Activated naive CD8-positive, alpha-beta T cell treated with anti-CD3 and anti-CD28 coated beads, Interleukin-2, amount 10 ng/mL, durations not matched to agents 7 days and 5 days (primary cell): ENCODE results near the gene JOSD2. TPM values are rescaled to one million over a fixed set of nuclear protein-coding genes. Genes with fewer than 3 reads are reported as not detected.

Experiments used
- ATAC-seq: fragments of 150-1000 bp; cut with Tn5 transposase; one replicate; pipeline ENCODE4 v1.10.0; 2021; ENCODE audit warnings: low read depth, moderate library complexity
- POLR2A ChIA-PET: fragments of 350-600 bp; sonication (Branson Sonifier 250); formaldehyde crosslinking; loops from one replicate; lab custom pipeline; 2021; ENCODE audit warnings: antibody characterized with exemption; lab: Charles Lee
- DNase-seq: peaks from one replicate; pipeline ENCODE4 v3.0.0; 2021
- H3K27ac Mint-ChIP-seq: one replicate; pipeline ENCODE4 v1.8.0; 2022; ENCODE audit warnings: mild to moderate bottlenecking, mixed read lengths
- H3K27me3 Mint-ChIP-seq: one replicate; pipeline ENCODE4 v1.8.0; 2022; ENCODE audit warnings: mild to moderate bottlenecking, moderate library complexity, mixed read lengths
- H3K36me3 Mint-ChIP-seq: one replicate; pipeline ENCODE4 v1.8.0; 2021; ENCODE audit warnings: mild to moderate bottlenecking, mixed read lengths
- H3K4me1 Mint-ChIP-seq: one replicate; pipeline ENCODE4 v1.8.0; 2021; ENCODE audit warnings: mixed read lengths
- H3K4me3 Mint-ChIP-seq: one replicate; pipeline ENCODE4 v1.8.0; 2022; ENCODE audit warnings: mild to moderate bottlenecking, moderate library complexity, mixed read lengths
- H3K9me3 Mint-ChIP-seq: one replicate; pipeline ENCODE4 v1.8.0; 2021; ENCODE audit warnings: mixed read lengths
- total RNA-seq, 2 experiments: library from RNA; stranded (reverse); gene quantifications; one replicate each; pipeline ENCODE4 v1.2.3, GENCODE V29; 2021

Gene JOSD2, protein sequence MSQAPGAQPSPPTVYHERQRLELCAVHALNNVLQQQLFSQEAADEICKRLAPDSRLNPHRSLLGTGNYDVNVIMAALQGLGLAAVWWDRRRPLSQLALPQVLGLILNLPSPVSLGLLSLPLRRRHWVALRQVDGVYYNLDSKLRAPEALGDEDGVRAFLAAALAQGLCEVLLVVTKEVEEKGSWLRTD
- 10 to 100 TPM; 31.5 to 37.3 TPM for total RNA-seq

- H3K27ac Mint-ChIP-seq = peak within 1 kb of the TSS; percentile 100
- POLR2A ChIA-PET = interaction anchor here (0.5 to 1.5 kb wide), 18 partner anchors 10 to 621 kb away, joined by 3 to 7 read pairs (median 4); partner anchors contain the start of genes GARIN5A, KCNC3, POLD1 and ZNF473
- peaks cover 6% of the 10 kb centered on the region for H3K27me3 Mint-ChIP-seq
- H3K9me3 Mint-ChIP-seq = no peaks in the 10 kb centered on the region
- DNase-seq (peak; percentile 95), ATAC-seq (peak; percentile 95)
- H3K4me1 Mint-ChIP-seq = peaks cover 18% of the 10 kb centered on the region
- peak within 1 kb of the TSS; percentile 99 for H3K4me3 Mint-ChIP-seq
- peaks cover 8% of the 10 kb centered on the region for H3K36me3 Mint-ChIP-seq
Observed at GRCh38 chr19:50511069-50511822, at the start of gene JOSD2. Gene JOSD2, minus strand, starts transcription at chr19:50511191. Its CDS starts 760 bp downstream, at chr19:50510431.

DNA sequence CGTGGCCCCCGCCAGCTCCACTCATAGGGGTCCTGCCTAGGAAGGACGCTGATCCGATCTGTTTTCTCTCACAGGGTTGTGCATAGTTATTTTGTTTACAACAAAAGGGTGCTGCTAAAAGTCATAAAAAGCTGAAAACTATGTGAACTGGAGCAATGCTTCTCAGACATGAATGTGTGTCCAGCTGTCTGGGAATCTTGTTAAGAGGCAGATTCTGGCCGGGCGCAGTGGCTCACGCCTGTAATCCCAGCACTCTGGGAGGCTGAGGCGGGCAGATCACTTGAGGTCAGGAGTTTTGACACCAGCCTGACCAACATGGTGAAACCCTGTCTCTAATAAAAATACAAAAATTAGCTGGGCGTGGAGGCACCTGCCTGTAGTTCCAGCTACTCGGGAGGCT, 48.6 kb upstream of the JOSD2 start:
- ATAC-seq (no peak), DNase-seq (no peak)
- Mint-ChIP-seq H3K4me1 (peaks cover 7% of the 10 kb centered on the region), H3K4me3 (no peak overlapping the region), H3K36me3 (no peaks in the 10 kb centered on the region), H3K27me3 (peaks cover 35% of the 10 kb centered on the region), H3K27ac (no peak overlapping the region), H3K9me3 (no peaks in the 10 kb centered on the region)
- POLR2A ChIA-PET = no interaction called here

- Mint-ChIP-seq H3K36me3 (no peaks in the 10 kb centered on the region), H3K4me3 (no peak overlapping the region), H3K27me3 (peaks cover 29% of the 10 kb centered on the region), H3K4me1 (peaks cover 7% of the 10 kb centered on the region), H3K9me3 (no peaks in the 10 kb centered on the region), H3K27ac (no peak overlapping the region)
- no peak for ATAC-seq
- POLR2A ChIA-PET = no interaction called here
- DNase-seq = no peak
Observed at GRCh38 chr19:50558449-50558848, 47.5 kb upstream of the JOSD2 start.

- H3K27me3 Mint-ChIP-seq = peaks cover 33% of the 10 kb centered on the region
Observed at GRCh38 chr19:50558039-50558438, 47.0 kb upstream of the JOSD2 start.

DNA sequence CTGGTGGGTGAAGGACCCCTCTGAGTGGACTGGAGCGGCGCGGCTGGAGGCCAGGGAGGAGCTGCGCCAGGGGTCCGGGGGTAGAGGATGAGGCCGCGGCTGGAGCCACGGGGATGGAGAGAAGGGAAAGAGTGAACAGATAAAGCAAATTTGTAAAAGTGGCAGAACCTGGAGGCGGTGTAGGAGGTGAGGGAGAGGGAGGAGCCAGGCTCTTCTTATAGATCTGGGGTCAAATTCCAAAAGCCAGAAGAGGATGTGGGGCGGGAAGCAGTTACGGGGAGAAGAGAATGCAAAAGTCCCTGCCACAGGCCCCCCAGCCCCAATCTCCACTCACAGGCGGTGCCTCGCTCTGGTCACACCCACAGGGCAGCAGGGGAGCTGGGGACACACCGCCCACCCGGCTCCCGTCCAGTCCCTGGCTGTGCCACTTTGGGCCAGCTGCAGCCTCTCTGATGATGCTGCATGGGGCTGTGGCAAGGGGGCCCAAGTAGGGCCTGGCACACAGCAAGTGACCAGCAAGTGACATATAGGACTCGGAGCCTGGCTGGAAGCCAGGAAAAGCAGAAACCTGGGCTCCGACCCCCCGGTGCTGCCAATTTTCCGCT, 46.1 kb upstream of the JOSD2 start:
- peaks cover 7% of the 10 kb centered on the region for H3K4me1 Mint-ChIP-seq
- H3K27ac Mint-ChIP-seq = no peak overlapping the region
- ATAC-seq (no peak), DNase-seq (no peak)
- peaks cover 37% of the 10 kb centered on the region for H3K27me3 Mint-ChIP-seq
- no peaks in the 10 kb centered on the region for H3K9me3 Mint-ChIP-seq
- H3K36me3 Mint-ChIP-seq = no peaks in the 10 kb centered on the region
- POLR2A ChIA-PET = interaction anchor here (1.7 kb wide), 1 partner anchor 200 kb away, joined by 7 read pairs; no protein-coding TSS in a partner anchor
- no peak overlapping the region for H3K4me3 Mint-ChIP-seq

More at GRCh38 chr19:50558039-50558438, 47.0 kb upstream of the JOSD2 start:
- H3K4me1 Mint-ChIP-seq = peaks cover 7% of the 10 kb centered on the region
- ATAC-seq (no peak), DNase-seq (no peak)
- no peak overlapping the region for H3K27ac Mint-ChIP-seq
- H3K9me3 Mint-ChIP-seq = no peaks in the 10 kb centered on the region
- POLR2A ChIA-PET = no interaction called here
- no peak overlapping the region for H3K4me3 Mint-ChIP-seq
- no peaks in the 10 kb centered on the region for H3K36me3 Mint-ChIP-seq

- H3K27ac Mint-ChIP-seq = peak overlapping the region; percentile 83
- peaks cover 42% of the 10 kb centered on the region for H3K27me3 Mint-ChIP-seq
- peak; percentile 90 for DNase-seq
- H3K4me3 Mint-ChIP-seq = peak overlapping the region; percentile 96
- no peaks in the 10 kb centered on the region for H3K9me3 Mint-ChIP-seq
- peaks cover 7% of the 10 kb centered on the region for H3K4me1 Mint-ChIP-seq
- ATAC-seq = peak; percentile 85
- POLR2A ChIA-PET = interaction anchor here (0.6 to 1.7 kb wide), 3 partner anchors 13 to 627 kb away, joined by 3 to 7 read pairs (median 3); partner anchors contain the start of gene NUP62
- no peaks in the 10 kb centered on the region for H3K36me3 Mint-ChIP-seq
Observed at GRCh38 chr19:50556282-50557008, 45.5 kb upstream of the JOSD2 start.

DNA sequence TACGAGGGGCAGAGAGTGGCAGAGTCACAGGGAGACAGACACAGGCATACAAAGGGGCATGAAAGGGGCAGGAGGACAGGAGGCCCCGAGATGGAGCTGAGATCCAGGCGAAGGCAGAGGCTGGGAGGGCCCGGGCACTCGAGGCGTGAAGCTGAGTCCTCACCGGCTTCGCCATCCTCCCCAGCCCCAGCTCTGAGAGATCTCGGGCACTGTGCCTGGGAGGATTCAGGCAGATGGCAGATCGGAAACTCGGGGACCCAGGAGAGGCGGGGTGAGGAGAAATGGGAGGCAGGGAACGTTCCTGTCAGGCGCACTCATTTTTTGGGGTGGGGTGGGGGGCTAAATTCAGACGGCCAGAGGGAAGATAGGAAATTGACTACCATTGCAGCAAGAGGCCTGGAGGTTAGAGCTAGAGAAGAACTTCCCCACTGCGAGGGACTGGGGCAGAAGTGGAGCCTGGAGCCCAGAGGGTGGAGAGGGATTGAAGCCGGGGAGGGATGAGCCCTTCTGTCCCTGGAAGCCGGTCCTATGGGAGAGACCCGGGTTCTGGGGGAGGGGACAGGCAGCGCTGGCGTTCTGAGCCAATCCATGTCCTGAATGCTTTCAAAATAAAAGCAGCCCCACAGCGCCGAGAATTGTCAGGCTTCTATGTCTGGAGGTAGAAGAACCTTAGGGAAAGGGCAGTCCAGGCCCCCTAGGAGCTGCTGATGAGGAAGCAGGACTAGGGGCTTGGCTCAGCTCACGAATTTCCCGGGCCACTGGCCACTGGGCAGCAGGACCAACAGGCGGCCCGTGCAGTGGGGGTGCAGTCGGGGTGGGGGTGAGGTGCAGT, 44.7 kb upstream of the JOSD2 start:
- Mint-ChIP-seq H3K4me3 (peak overlapping the region; percentile 96), H3K9me3 (no peaks in the 10 kb centered on the region), H3K27ac (no peak overlapping the region), H3K36me3 (no peaks in the 10 kb centered on the region), H3K4me1 (peaks cover 7% of the 10 kb centered on the region), H3K27me3 (peaks cover 45% of the 10 kb centered on the region)
- POLR2A ChIA-PET = interaction anchor here (0.6 to 1.7 kb wide), 3 partner anchors 14 to 626 kb away, joined by 3 to 7 read pairs (median 3); partner anchors contain the start of gene NUP62
- DNase-seq = no peak
- ATAC-seq = no peak

DNA sequence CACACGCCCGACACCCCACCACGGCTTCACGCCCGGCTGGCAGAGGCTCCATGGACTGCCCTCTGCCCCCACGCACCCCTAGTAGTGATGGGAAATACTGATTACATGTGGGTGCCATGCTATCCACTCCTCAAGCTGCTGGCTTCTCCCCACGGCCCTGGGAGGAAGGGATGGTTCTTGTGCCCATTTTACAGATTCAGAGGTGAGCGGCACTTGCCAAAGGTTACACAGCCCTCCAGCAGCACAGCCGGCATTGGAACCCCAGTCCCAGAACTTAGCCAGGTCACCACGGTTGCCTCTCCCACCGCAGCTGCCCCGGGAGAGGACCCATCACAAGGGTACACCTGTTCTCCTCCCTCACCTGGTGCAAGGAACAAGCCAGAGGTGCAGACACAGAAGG, 44.0 kb upstream of the JOSD2 start:
- Mint-ChIP-seq H3K4me3 (peak overlapping the region; percentile 96), H3K36me3 (no peaks in the 10 kb centered on the region), H3K9me3 (no peaks in the 10 kb centered on the region), H3K4me1 (peaks cover 7% of the 10 kb centered on the region), H3K27ac (no peak overlapping the region), H3K27me3 (peaks cover 51% of the 10 kb centered on the region)
- ATAC-seq (no peak), DNase-seq (no peak)
- POLR2A ChIA-PET = interaction anchor here (1.7 kb wide), 1 partner anchor 198 kb away, joined by 7 read pairs; no protein-coding TSS in a partner anchor

DNA sequence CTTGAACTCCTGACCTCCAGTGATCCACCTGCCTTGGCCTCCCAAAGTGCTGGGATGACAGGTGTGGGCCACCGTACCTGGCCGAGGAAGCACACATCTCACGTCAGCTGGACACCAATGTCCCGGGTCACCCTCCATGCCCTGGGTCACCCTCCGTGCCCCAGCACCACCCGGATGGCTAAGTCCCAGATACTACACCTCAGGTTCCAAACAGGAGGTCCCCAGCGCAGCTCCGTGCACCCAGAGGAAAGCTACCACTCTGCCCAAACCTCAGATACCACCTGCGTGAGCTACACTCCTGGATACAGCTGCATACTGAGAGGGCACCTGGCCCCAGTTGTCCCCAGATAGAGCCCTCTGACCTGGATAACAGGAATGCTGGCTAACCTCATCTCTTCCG, 43.2 kb upstream of the JOSD2 start:
- Mint-ChIP-seq H3K4me1 (peaks cover 7% of the 10 kb centered on the region), H3K27ac (no peak overlapping the region), H3K9me3 (no peaks in the 10 kb centered on the region), H3K27me3 (peaks cover 53% of the 10 kb centered on the region), H3K4me3 (no peak overlapping the region), H3K36me3 (no peaks in the 10 kb centered on the region)
- ATAC-seq (no peak), DNase-seq (no peak)
- POLR2A ChIA-PET = no interaction called here

- Mint-ChIP-seq H3K4me3 (no peak overlapping the region), H3K36me3 (no peaks in the 10 kb centered on the region), H3K4me1 (peaks cover 7% of the 10 kb centered on the region), H3K9me3 (no peaks in the 10 kb centered on the region), H3K27me3 (peaks cover 50% of the 10 kb centered on the region), H3K27ac (no peak overlapping the region)
- POLR2A ChIA-PET = no interaction called here
- ATAC-seq (no peak), DNase-seq (no peak)
Observed at GRCh38 chr19:50553134-50553703, 42.2 kb upstream of the JOSD2 start.

DNA sequence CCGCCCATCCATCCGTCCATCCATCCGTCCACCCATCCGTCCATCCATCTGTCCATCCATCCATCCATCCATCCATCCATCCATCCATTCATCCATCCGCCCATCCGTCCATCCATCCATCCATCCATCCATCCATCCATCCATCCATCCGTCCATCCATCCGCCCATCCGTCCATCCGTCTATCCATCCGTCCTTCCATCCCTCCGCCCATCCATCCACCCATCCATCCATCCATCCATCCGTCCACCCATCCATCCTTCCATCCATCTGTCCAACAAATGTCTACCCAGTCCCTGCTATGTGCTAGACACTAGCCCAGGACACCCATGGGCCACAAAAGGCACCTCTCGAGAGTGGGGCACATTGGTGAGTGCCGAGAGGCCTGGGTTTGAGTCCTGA, 41.5 kb upstream of the JOSD2 start:
- ATAC-seq = no peak
- H3K4me1 Mint-ChIP-seq = peaks cover 7% of the 10 kb centered on the region

DNA sequence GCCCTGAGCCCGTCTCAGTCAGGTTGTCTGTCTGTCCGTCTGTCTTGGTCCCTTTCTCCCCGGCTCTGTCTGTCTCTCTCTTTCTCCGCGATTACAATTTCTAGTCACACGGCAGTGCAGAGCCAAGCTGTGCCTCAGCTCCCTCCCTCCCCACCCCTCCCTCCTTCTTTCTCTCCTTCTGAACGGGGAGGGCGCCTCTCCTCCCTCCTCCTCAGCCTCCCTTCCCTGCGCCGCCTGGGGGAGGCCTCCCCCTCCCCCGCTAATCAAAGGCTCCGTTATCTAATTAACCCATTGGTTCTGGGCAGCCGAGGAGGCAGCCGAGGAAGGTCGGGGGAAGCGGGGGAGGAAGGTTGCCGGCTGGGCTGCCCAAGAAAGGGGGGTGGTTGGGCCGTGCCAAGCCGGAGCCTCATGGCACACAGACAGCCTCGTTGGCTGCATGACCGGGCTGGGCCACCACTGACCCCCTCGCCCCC, 40.8 kb upstream of the JOSD2 start:
- Mint-ChIP-seq H3K27ac (no peak overlapping the region), H3K4me1 (peaks cover 7% of the 10 kb centered on the region), H3K9me3 (no peaks in the 10 kb centered on the region), H3K4me3 (no peak overlapping the region), H3K27me3 (peaks cover 50% of the 10 kb centered on the region), H3K36me3 (no peaks in the 10 kb centered on the region)
- POLR2A ChIA-PET = no interaction called here
- DNase-seq = no peak
- ATAC-seq = no peak

More for the DNA sequence above, 41.5 kb upstream of the JOSD2 start:
- H3K27ac Mint-ChIP-seq = no peak overlapping the region
- no peaks in the 10 kb centered on the region for H3K36me3 Mint-ChIP-seq
- H3K4me3 Mint-ChIP-seq = no peak overlapping the region
- no peaks in the 10 kb centered on the region for H3K9me3 Mint-ChIP-seq
- POLR2A ChIA-PET = no interaction called here
- no peak for DNase-seq
- peaks cover 50% of the 10 kb centered on the region for H3K27me3 Mint-ChIP-seq
